ENCODE results near the gene VEGFD.

GRCh38 chrX:15384304-15384703, at the start of gene VEGFD:
- TF ChIP-seq POLR2A (IDR thresholded peaks at IDR 0.05; ENCODE audit: low read depth, low read length) (no peak), CTCF (conservative IDR thresholded peaks at IDR 0.05; ENCODE audit: low read depth, low read length) (no peak), BHLHE40 (IDR thresholded peaks at IDR 0.05; ENCODE audit: low read depth, low read length) (no peak), RFX5 (IDR thresholded peaks at IDR 0.05; ENCODE audit: low read depth, low read length) (no peak)

Data from IMR-90 (cell line).